ENCODE results near the gene MLXIP. TPM values are rescaled to one million over a fixed set of nuclear protein-coding genes. Genes with fewer than 3 reads are reported as not detected.

MLXIP gene
- total and polyA plus RNA-seq, 9 of the 15 experiments (the other 6 are each of a cell fraction or from before 2014, with no cell fraction given), result 2.2 to 66.3 (median 18.1) TPM

- peak; percentile 32; the same call in 1 of the 2 replicates for TF ChIP-seq ZBTB9 (CRISPR knock-in tag; IDR thresholded peaks at IDR 0.05)
- TF ChIP-seq NCOA1 (IDR thresholded peaks at IDR 0.05; ENCODE audit: low read depth), result peak; percentile 70; the same call in 1 of the 2 replicates
- 0 out of 4 replicates have a peak, but pooled peaks of 1 of the 2 experiments have one; percentile 54 for TF ChIP-seq ETV6 (IDR thresholded peaks at IDR 0.05; ENCODE audit: borderline replicate concordance in 1 of 2, low read depth in 2 of 2, low read length in 1 of 2)
- TF ChIP-seq ETV6 (CRISPR knock-in tag; IDR thresholded peaks at IDR 0.05; ENCODE audit: borderline replicate concordance), result no peak
- TF ChIP-seq, protein P1, sequence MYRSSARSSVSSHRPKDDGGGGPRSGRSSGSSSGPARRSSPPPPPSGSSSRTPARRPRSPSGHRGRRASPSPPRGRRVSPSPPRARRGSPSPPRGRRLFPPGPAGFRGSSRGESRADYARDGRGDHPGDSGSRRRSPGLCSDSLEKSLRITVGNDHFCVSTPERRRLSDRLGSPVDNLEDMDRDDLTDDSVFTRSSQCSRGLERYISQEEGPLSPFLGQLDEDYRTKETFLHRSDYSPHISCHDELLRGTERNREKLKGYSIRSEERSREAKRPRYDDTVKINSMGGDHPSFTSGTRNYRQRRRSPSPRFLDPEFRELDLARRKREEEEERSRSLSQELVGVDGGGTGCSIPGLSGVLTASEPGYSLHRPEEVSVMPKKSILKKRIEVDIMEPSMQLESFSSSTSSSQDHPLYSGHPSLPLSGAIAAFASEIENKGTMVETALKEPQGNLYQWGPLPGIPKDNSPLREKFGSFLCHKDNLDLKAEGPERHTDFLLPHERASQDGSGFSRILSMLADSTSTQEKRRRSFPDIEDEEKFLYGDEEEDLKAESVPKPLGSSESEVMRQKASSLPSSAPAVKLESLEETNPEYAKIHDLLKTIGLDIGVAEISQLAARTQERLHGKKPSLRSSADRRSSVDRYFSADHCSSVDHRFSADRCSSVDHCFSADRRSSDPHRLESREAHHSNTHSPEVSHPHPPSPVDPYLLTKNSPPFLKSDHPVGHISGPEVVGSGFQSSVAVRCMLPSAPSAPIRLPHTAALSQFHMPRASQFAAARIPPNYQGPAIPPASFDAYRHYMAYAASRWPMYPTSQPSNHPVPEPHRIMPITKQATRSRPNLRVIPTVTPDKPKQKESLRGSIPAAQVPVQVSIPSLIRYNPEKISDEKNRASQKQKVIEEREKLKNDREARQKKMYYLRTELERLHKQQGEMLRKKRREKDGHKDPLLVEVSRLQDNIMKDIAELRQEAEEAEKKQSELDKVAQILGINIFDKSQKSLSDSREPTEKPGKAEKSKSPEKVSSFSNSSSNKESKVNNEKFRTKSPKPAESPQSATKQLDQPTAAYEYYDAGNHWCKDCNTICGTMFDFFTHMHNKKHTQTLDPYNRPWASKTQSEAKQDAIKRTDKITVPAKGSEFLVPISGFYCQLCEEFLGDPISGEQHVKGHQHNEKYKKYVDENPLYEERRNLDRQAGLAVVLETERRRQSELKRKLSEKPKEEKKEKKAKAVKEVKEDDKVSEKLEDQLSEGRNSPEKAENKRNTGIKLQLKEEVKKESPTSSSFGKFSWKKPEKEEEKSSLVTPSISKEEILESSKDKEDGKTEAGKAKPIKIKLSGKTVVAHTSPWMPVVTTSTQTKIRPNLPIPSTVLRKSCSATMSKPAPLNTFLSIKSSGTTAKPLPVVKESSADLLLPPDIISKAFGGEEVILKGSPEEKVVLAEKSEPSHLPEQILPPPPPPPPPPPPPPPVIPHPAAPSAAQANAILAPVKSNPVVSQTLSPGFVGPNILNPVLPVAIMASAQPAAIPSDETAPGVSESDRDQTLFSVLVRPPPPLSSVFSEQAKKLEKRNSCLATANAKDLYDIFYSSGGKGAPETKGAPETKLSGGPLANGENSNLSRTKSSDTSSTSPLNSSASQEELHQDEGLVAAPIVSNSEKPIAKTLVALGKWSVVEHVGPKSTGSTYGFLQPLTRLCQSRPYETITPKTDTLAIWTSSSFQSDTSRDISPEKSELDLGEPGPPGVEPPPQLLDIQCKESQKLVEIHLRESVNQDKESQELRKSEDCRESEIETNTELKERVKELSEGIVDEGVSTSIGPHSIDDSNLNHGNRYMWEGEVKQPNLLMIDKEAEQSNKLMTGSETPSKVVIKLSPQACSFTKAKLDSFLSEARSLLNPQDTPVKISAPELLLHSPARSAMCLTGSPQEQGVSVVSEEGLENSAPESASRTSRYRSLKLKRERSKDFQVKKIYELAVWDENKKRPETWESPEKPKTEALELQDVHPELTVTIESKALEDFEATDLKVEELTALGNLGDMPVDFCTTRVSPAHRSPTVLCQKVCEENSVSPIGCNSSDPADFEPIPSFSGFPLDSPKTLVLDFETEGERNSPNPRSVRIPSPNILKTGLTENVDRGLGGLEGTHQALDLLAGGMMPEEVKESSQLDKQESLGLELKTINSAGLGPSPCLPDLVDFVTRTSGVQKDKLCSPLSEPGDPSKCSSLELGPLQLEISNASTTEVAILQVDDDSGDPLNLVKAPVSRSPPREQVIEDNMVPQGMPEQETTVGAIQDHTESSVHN (IDR thresholded peaks at IDR 0.05; ENCODE audit: borderline replicate concordance in 1 of 2, low read depth in 1 of 2), result peak in 1 of 2 experiments; percentile 62; a peak in 1 of 4 replicates
- TF ChIP-seq, protein P2, sequence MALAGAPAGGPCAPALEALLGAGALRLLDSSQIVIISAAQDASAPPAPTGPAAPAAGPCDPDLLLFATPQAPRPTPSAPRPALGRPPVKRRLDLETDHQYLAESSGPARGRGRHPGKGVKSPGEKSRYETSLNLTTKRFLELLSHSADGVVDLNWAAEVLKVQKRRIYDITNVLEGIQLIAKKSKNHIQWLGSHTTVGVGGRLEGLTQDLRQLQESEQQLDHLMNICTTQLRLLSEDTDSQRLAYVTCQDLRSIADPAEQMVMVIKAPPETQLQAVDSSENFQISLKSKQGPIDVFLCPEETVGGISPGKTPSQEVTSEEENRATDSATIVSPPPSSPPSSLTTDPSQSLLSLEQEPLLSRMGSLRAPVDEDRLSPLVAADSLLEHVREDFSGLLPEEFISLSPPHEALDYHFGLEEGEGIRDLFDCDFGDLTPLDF (CRISPR knock-in tag; IDR thresholded peaks at IDR 0.05), result no peak
- TF ChIP-seq, protein P3, sequence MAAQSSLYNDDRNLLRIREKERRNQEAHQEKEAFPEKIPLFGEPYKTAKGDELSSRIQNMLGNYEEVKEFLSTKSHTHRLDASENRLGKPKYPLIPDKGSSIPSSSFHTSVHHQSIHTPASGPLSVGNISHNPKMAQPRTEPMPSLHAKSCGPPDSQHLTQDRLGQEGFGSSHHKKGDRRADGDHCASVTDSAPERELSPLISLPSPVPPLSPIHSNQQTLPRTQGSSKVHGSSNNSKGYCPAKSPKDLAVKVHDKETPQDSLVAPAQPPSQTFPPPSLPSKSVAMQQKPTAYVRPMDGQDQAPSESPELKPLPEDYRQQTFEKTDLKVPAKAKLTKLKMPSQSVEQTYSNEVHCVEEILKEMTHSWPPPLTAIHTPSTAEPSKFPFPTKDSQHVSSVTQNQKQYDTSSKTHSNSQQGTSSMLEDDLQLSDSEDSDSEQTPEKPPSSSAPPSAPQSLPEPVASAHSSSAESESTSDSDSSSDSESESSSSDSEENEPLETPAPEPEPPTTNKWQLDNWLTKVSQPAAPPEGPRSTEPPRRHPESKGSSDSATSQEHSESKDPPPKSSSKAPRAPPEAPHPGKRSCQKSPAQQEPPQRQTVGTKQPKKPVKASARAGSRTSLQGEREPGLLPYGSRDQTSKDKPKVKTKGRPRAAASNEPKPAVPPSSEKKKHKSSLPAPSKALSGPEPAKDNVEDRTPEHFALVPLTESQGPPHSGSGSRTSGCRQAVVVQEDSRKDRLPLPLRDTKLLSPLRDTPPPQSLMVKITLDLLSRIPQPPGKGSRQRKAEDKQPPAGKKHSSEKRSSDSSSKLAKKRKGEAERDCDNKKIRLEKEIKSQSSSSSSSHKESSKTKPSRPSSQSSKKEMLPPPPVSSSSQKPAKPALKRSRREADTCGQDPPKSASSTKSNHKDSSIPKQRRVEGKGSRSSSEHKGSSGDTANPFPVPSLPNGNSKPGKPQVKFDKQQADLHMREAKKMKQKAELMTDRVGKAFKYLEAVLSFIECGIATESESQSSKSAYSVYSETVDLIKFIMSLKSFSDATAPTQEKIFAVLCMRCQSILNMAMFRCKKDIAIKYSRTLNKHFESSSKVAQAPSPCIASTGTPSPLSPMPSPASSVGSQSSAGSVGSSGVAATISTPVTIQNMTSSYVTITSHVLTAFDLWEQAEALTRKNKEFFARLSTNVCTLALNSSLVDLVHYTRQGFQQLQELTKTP (IDR thresholded peaks at IDR 0.05; ENCODE audit: low read depth in 1 of 2, partially characterized antibody in 2 of 2), result no peak
- no peak for TF ChIP-seq ARHGAP35 (IDR thresholded peaks at IDR 0.05; ENCODE audit: partially characterized antibody)
- no peak for TF ChIP-seq ZNF699 (CRISPR knock-in tag; IDR thresholded peaks at IDR 0.05; ENCODE audit: insufficient replicate concordance)
Observed at GRCh38 chr12:122097927-122098756, 19.6 kb downstream of the MLXIP start (continued).

Measured in K562 (cell line).